K562 (cell line): Measurements from ENCODE around the gene DPCD. TPM values are rescaled to one million over a fixed set of nuclear protein-coding genes. Genes with fewer than 3 reads are reported as not detected.

ENCODE experiments used
- ATAC-seq: fragments of 200-7000 bp; cut with Tn5 transposase; 3 replicates; pipeline ENCODE4 v1.9.1; 2020; ENCODE audit warnings: moderate library complexity
- BruUV-seq: library from RNA; stranded (reverse); fragments of 400-500 nt; replicated peaks from 2 replicates; lab custom pipeline; 2021; lab: Mats Ljungman, UMichigan
- CTCF ChIA-PET: fragments of 300-600 bp; formaldehyde crosslinking; extraction: SDS; loops from one replicate; lab custom pipeline; 2021; ENCODE audit warnings: low intra/inter-chr PET ratio; lab: Yijun Ruan, JAX
- POLR2A ChIA-PET: fragments of 300-600, 350-650 bp; sonication (Branson Sonifier 250); formaldehyde crosslinking; extraction: SDS; loops from one replicate; lab custom pipeline; 2021; ENCODE audit warnings: antibody characterized with exemption, inconsistent platforms; lab: Yijun Ruan, JAX
- DNase-seq, 4 experiments: peaks; one replicate each; pipeline versions ENCODE4 v3.0.0 to v3.0.0-alpha.2; 2011 to 2018; ENCODE audit warnings: low spot score in 3 of 4, mixed read lengths in 3 of 4; ENCODE audit errors: extremely low read depth in 1 of 4
- FAIRE-seq: peaks from 2 replicates; lab custom pipeline; 2011; peaks lifted over from hg19 to GRCh38; lab: Jason Lieb, UNC
- H2AFZ ChIP-seq: 2 replicates; pipeline ENCODE4 v1.6.0; 2011; ENCODE audit warnings: low read depth, low read length, control low read depth, inconsistent platforms
- H3K27ac ChIP-seq: fragments of 200-600 bp; 3 replicates; pipeline ENCODE4 v1.8.0; 2011; ENCODE audit warnings: low read depth, mild to moderate bottlenecking, control low read depth, inconsistent platforms, low read length, moderate library complexity, mixed read lengths; ENCODE audit errors: extremely low read depth
- H3K27me3 ChIP-seq, 2 experiments: fragments of 300-600 bp in 1 of 2; 2 replicates in 1 of 2; 3 replicates in 1 of 2; pipeline versions ENCODE4 v1.6.0 to v1.8.0; 2011; ENCODE audit warnings: inconsistent platforms in 2 of 2, low read length in 2 of 2, mild to moderate bottlenecking in 1 of 2, mixed read lengths in 1 of 2, moderate library complexity in 1 of 2; ENCODE audit not compliant: control insufficient read depth in 2 of 2, insufficient read depth in 2 of 2
- H3K36me3 ChIP-seq: fragments of 300-600 bp; 3 replicates; pipeline ENCODE4 v1.8.0; 2011; ENCODE audit warnings: mild to moderate bottlenecking, low read length, inconsistent platforms; ENCODE audit not compliant: control insufficient read depth, insufficient read depth
- H3K4me1 ChIP-seq, 2 experiments: fragments of 200-600 bp in 1 of 2; replicated peaks in 1 of 2; 2 replicates in 1 of 2; 3 replicates in 1 of 2; pipeline versions ENCODE4 v1.5.1 to v1.8.0; 2011; ENCODE audit warnings: inconsistent platforms in 2 of 2, low read length in 2 of 2, mild to moderate bottlenecking in 1 of 2, mixed read lengths in 1 of 2, moderate library complexity in 1 of 2; ENCODE audit not compliant: control insufficient read depth in 2 of 2, insufficient read depth in 2 of 2
- H3K4me2 ChIP-seq: 2 replicates; pipeline ENCODE4 v1.6.1; 2011; ENCODE audit warnings: low read length, control low read depth, inconsistent platforms, mixed read lengths; ENCODE audit not compliant: insufficient read depth
- H3K4me3 ChIP-seq: fragments of 200-600 bp; sonication (generic), shearing (Covaris generic); 2 replicates; pipeline ENCODE4 v1.5.1; 2016; ENCODE audit warnings: control low read depth, inconsistent platforms
- H3K79me2 ChIP-seq: fragments of 200-600 bp; 3 replicates; pipeline ENCODE4 v1.8.0; 2011; ENCODE audit warnings: low read length, inconsistent platforms; ENCODE audit not compliant: control insufficient read depth, insufficient read depth
- H3K9ac ChIP-seq, 2 experiments: 2 replicates each; pipeline versions ENCODE4 v1.6.0 to v1.6.1; 2011; ENCODE audit warnings: low read depth in 2 of 2, low read length in 2 of 2, control low read depth in 1 of 2, inconsistent platforms in 1 of 2, mild to moderate bottlenecking in 1 of 2, mixed read lengths in 1 of 2; ENCODE audit not compliant: insufficient read depth in 1 of 2
- H3K9me1 ChIP-seq: one replicate; pipeline ENCODE4 v1.6.0; 2011; ENCODE audit warnings: inconsistent platforms, mild to moderate bottlenecking, low read length, moderate library complexity; ENCODE audit not compliant: control insufficient read depth, insufficient read depth
- H3K9me3 ChIP-seq: replicated peaks from 2 replicates; pipeline ENCODE4 v1.5.1; 2011; ENCODE audit warnings: low read depth, low read length, inconsistent platforms; ENCODE audit not compliant: control insufficient read depth, insufficient read depth
- H4K20me1 ChIP-seq: replicated peaks from 2 replicates; pipeline ENCODE4 v1.6.1; 2011; ENCODE audit warnings: low read length, inconsistent platforms, mixed read lengths; ENCODE audit not compliant: control insufficient read depth, insufficient read depth
- DNMT1 ChIP-seq: fragments of 450-650 bp; IDR thresholded peaks from 2 replicates; pipeline ENCODE4 v1.6.1; 2016; ENCODE audit warnings: antibody characterized with exemption, mild to moderate bottlenecking
- MTF1 ChIP-seq: fragments of 250-450 bp; sonication (Bioruptor Pico); IDR thresholded peaks from 2 replicates; pipeline ENCODE4 v1.9.0; 2021; ENCODE audit warnings: moderate library complexity, mild to moderate bottlenecking, inconsistent platforms, borderline replicate concordance
- NFIC ChIP-seq: fragments of 450-650 bp; IDR thresholded peaks from 2 replicates; pipeline ENCODE4 v1.6.1; 2017; ENCODE audit warnings: mild to moderate bottlenecking, inconsistent platforms
- TAF15 ChIP-seq: fragments of 200-400 bp; formaldehyde crosslinking; IDR thresholded peaks from 2 replicates; pipeline ENCODE4 v1.6.1; 2017; ENCODE audit warnings: mild to moderate bottlenecking, low read depth, low read length, moderate library complexity
- WGBS: fragments of 100-300 bp; shearing (Covaris generic); methylation state at CpG from one replicate; pipeline ENCODE4 v1.1.6; 2016; ENCODE audit warnings: low coverage, mixed read lengths; ENCODE audit not compliant: insufficient coverage; ENCODE audit errors: missing lambda C conversion rate; 5-methylcytosine and 5-hydroxymethylcytosine counted together
- in situ Hi-C: fragments of 300-500 bp; cut with MboI; formaldehyde crosslinking; loops from 4 replicates; pipeline ENCODE4 v1.15.0; 2018; ENCODE audit warnings: inconsistent platforms, mixed read lengths
- intact Hi-C: fragments of 100-400 bp; cut with micrococcal nuclease; formaldehyde crosslinking; loops from 2 replicates; pipeline ENCODE4 v1.14.2; 2022
- polyA plus RNA-seq, 8 experiments: library from polyadenylated mRNA; depleted of rRNA in 4 of 8; stranded (reverse) in 5 of 8; unstranded in 3 of 8; fragments of >200 nt; fragmentation: Nextera tagmentation in 2 of 8; fragmentation: Illumina TruSeq in 1 of 8; extraction: Ambion mirVana in 2 of 8; extraction: Trizol in 1 of 8; gene quantifications; 2 replicates each; pipeline versions ENCODE4 v1.2.1 to v1.2.3, GENCODE V29; 2011 to 2014; ENCODE audit warnings: inconsistent platforms in 1 of 8, missing spikeins in 1 of 8
- total RNA-seq, 7 experiments: library from RNA; depleted of rRNA in 6 of 7; stranded (reverse); fragments of >200 nt in 6 of 7; fragmentation: Illumina TruSeq in 2 of 7; extraction: Trizol in 2 of 7; gene quantifications; 2 replicates each; pipeline versions ENCODE4 v1.2.1 to v1.2.3, GENCODE V29; 2011 to 2021; ENCODE audit warnings: low replicate concordance in 1 of 7

DPCD gene
- total and polyA plus RNA-seq, 9 of the 15 experiments (the other 6 are each of a cell fraction or from before 2014, with no cell fraction given): 12.1 to 45.2 (median 20.0) TPM

GRCh38 chr10:101572126-101572525 lies 16.0 kb upstream of the DPCD start:
- no TSS peak for BruUV-seq
- H3K9ac ChIP-seq: no peak overlapping the region

GRCh38 chr10:101572785-101573184 lies 15.3 kb upstream of the DPCD start:
- Histone ChIP-seq H4K20me1 (no peaks in the 10 kb centered on the region; the same call in 1 of the 2 replicates), H3K4me2 (no peak overlapping the region), H3K9me1 (peaks cover 9% of the 10 kb centered on the region), H3K4me1 (peaks cover 32 to 59% of the 10 kb centered on the region in 2 experiments), H3K9ac (no peak overlapping the region), H3K27ac (no peak overlapping the region)
- ATAC-seq: no peak
- POLR2A ChIA-PET: no interaction called here
- in situ Hi-C loops: loop anchor here (5.0 kb wide), 1 partner anchor 360 kb away; no protein-coding TSS in a partner anchor
- WGBS: 78% methylated on average over 1 of the region's 2 CpGs
- peak; percentile 86 for TF ChIP-seq NFIC
- no peak for TF ChIP-seq DNMT1
- TF ChIP-seq MTF1 (CRISPR knock-in tag): no peak
- TF ChIP-seq, all 486 proteins: peak for 1
- Histone ChIP-seq H3K36me3 (no peaks in the 10 kb centered on the region), H2AFZ (no peak overlapping the region), H3K9me3 (no peaks in the 10 kb centered on the region; the same call in 1 of the 2 replicates), H3K27me3 (no peaks in the 10 kb centered on the region), H3K79me2 (no peaks in the 10 kb centered on the region), H3K4me3 (no peak overlapping the region)
- CTCF ChIA-PET: interaction anchor here (0.7 kb wide), 1 partner anchor 70 kb away, joined by 3 read pairs; no protein-coding TSS in a partner anchor
- DNase-seq (no peak), FAIRE-seq (no peak)
- intact Hi-C loops: loop anchor here (10.0 kb wide), 1 partner anchor 128 kb away; no protein-coding TSS in a partner anchor
- BruUV-seq: no TSS peak

More at GRCh38 chr10:101572126-101572525, 16.0 kb upstream of the DPCD start:
- no peak for DNase-seq
- TF ChIP-seq TAF15 (no peak), NFIC (peak; percentile 58)
- TF ChIP-seq, all 486 proteins: peak for 1
- Histone ChIP-seq H3K27me3 (no peaks in the 10 kb centered on the region), H4K20me1 (no peaks in the 10 kb centered on the region; the same call in 1 of the 2 replicates), H3K27ac (no peak overlapping the region), H3K4me3 (no peak overlapping the region), H3K79me2 (no peaks in the 10 kb centered on the region), H3K9me3 (no peaks in the 10 kb centered on the region; the same call in 1 of the 2 replicates), H3K4me1 (peaks cover 31 to 54% of the 10 kb centered on the region in 2 experiments), H3K9me1 (peaks cover 9% of the 10 kb centered on the region), H3K4me2 (no peak overlapping the region), H3K36me3 (no peaks in the 10 kb centered on the region), H2AFZ (no peak overlapping the region)
- CTCF ChIA-PET: interaction anchor here (0.7 kb wide), 1 partner anchor 69 kb away, joined by 3 read pairs; no protein-coding TSS in a partner anchor
- ATAC-seq (no peak), FAIRE-seq (no peak)
- in situ Hi-C loops: loop anchor here (5.0 kb wide), 1 partner anchor 360 kb away; no protein-coding TSS in a partner anchor
- POLR2A ChIA-PET: interaction anchor here (0.6 kb wide), 1 partner anchor 41 kb away, joined by 3 read pairs; no protein-coding TSS in a partner anchor
- 50% methylated on average over 2 of the region's 7 CpGs for WGBS
- intact Hi-C loops: loop anchor here (10.0 kb wide), 1 partner anchor 127 kb away; no protein-coding TSS in a partner anchor
